ENCODE results near the gene SMARCA1.

DNA sequence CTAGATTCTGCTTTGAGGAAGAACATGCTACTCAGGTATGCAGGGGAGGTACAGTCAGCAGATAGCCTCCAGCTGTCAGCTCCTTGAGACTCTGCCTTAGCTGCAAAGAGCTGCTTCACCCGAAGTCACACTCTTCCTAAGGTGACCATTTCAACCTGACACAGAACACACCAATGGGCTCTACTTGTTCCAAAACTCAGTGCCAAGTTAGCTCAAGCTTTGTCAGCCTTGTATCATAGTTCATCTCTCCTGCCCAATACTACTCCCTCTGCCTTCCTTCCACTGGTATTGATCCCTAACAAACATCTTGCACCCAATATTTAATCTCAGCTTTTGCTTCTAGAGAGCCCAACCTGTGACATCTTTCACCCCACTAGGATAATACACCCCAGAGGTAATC, 7.8 kb upstream of the SMARCA1 start:
- TF ChIP-seq, protein P1, sequence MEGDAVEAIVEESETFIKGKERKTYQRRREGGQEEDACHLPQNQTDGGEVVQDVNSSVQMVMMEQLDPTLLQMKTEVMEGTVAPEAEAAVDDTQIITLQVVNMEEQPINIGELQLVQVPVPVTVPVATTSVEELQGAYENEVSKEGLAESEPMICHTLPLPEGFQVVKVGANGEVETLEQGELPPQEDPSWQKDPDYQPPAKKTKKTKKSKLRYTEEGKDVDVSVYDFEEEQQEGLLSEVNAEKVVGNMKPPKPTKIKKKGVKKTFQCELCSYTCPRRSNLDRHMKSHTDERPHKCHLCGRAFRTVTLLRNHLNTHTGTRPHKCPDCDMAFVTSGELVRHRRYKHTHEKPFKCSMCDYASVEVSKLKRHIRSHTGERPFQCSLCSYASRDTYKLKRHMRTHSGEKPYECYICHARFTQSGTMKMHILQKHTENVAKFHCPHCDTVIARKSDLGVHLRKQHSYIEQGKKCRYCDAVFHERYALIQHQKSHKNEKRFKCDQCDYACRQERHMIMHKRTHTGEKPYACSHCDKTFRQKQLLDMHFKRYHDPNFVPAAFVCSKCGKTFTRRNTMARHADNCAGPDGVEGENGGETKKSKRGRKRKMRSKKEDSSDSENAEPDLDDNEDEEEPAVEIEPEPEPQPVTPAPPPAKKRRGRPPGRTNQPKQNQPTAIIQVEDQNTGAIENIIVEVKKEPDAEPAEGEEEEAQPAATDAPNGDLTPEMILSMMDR (IDR thresholded peaks at IDR 0.05 in 2 of 3, conservative IDR thresholded peaks at IDR 0.05 in 1 of 3; ENCODE audit: control insufficient read depth in 2 of 3, extremely low read depth in 1 of 3, insufficient read depth in 1 of 3, low read depth in 3 of 3, low read length in 3 of 3), result no peak
- TF ChIP-seq ZZZ3 (IDR thresholded peaks at IDR 0.05; ENCODE audit: control insufficient read depth, insufficient read length, low read depth) (no peak), JUND (IDR thresholded peaks at IDR 0.05; ENCODE audit: low read depth, low read length) (no peak), EZH2 (IDR thresholded peaks at IDR 0.05; ENCODE audit: borderline replicate concordance, control insufficient read depth, low read depth, low read length) (no peak), POLR2A (IDR thresholded peaks at IDR 0.05; ENCODE audit: low read depth, low read length) (no peak), NFIC (IDR thresholded peaks at IDR 0.05; ENCODE audit: low read depth, low read length) (no peak), CREB1 (IDR thresholded peaks at IDR 0.05; ENCODE audit: low read depth) (no peak), CHD4 (IDR thresholded peaks at IDR 0.05) (no peak)
- TF ChIP-seq, protein P2, sequence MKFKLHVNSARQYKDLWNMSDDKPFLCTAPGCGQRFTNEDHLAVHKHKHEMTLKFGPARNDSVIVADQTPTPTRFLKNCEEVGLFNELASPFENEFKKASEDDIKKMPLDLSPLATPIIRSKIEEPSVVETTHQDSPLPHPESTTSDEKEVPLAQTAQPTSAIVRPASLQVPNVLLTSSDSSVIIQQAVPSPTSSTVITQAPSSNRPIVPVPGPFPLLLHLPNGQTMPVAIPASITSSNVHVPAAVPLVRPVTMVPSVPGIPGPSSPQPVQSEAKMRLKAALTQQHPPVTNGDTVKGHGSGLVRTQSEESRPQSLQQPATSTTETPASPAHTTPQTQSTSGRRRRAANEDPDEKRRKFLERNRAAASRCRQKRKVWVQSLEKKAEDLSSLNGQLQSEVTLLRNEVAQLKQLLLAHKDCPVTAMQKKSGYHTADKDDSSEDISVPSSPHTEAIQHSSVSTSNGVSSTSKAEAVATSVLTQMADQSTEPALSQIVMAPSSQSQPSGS (IDR thresholded peaks at IDR 0.05; ENCODE audit: low read length), result no peak

All from GM12878 (cell line).